Colon (tissue), 2 donors: Measurements from ENCODE around the gene AKT1.
"Not testable (repeated sequence)": the region's sequence is repeated elsewhere in the genome, so short reads cannot be mapped to it uniquely, and the experiment has no call there.

Experiments used
- FAIRE-seq: peaks from 2 replicates; lab custom pipeline; 2012; peaks lifted over from hg19 to GRCh38; lab: Jason Lieb, UNC
- donor health status: control.
- donor health status: control.

Gene AKT1

DNA sequence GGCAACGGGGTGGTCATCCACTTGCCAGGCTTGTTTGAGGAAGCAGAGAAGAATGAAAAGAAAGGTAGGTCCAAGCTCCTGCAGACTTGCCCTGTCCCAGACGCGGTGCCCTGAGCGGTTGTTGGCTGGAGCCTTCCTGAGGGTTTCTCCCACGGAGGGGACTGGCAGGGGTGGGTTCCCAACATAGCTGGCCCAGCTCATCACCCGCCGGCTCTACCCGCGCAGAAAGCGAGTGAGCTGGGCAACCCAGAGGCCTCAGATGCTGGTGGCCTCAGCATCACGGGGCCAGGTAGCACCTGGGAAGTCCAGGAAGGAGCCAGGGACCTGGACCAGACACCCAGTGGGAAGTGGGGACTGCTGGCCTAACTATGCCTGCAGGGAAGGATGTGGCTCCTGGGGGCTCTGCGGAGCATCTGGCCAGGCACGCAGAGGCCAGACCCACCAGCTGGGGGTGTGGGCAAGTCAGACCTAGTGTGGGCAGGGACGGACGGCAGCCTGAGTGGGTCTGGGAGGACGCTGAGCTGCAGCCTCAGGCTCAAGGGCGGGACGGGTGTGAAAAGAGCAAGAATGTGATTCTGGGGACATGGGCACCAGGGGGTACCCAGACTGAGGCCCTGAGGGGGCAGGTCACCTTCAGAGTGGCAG is 57.1 kb downstream of the AKT1 start:
- FAIRE-seq: no peak

GRCh38 chr14:104735830-104736642 is 59.5 kb downstream of the AKT1 start:
- no peak for FAIRE-seq

GRCh38 chr14:104734991-104735779 is 60.4 kb downstream of the AKT1 start:
- FAIRE-seq: no peak

DNA sequence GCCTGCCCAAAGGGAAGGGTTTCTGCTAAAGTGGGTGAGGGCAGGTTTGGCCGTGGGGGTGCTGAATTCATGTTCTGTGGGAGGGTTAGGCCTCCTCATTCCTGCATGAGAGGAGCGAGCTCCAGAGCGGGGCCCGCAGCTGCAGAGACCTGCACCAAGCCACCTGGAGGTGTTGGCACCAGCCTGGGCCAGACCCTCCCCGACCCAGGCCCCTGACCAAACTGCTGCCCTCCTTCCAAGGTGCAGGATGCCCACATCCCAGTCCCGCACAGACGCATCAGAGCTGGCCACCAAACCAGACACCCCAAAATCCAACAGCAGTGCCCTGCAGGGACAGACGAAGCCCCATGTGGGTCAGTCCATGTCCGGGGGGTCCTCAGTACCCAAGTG is 61.0 kb downstream of the AKT1 start:
- no peak for FAIRE-seq

GRCh38 chr14:104734051-104734587 is 61.4 kb downstream of the AKT1 start:
- no peak for FAIRE-seq

DNA sequence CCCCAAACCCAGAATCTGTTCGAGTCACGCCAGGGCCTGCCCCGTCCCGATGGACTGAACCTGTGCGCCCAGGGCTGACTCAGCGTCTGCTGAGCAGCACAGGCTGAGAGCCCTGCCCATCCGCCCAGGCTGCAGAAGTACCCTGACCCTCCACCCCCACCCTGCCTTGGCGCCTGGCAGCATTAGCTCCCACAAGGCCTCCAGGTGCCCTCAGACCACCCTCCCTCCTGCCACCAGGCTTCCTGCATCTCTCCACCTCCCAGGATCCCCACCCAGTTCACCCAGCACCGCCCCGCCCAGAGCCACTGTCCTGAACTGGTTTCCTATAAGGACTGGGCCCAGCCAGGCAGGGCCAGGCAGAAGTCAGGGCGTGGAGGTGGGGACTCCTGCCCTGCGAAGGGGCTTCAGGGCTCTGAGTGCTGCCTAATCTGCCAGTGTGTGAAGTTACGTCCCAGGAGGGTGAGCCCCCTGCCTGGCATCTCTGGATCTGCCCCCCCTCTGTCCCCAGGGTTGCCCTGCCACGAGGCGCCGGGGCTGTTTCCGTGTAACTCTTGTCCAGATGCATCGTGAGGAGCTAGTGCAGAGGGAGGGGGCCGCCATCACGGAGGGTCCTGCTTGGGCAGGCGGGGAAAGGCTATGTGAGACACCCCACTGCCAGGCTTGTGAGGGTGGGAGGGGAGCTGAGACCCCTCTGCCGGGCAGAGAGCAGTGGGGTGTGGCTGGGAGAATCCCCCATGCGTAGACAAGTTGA is 62.4 kb downstream of the AKT1 start:
- no peak for FAIRE-seq

DNA sequence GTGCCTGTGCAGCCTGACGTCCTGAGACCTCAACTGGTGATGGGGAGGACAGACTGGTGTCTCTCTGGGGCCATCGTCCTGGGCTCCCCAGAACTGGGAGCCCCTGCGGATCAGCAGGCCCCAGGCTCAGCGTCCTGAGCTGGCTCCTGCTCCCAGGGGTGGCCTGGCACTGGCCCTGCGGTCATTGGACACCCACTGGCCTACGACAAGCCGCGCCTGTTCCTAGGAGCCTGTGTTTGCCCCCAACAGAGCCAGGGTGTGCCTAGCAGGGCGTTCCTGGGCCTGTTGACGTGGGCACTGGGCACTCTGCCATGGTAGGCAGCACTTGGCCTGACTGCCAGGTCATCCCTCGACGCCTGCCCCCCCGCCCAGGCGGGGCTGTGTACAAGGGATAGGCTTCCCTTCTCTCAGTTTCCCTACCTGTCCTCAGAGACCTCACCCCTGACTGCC is 63.2 kb downstream of the AKT1 start:
- no peak for FAIRE-seq

DNA sequence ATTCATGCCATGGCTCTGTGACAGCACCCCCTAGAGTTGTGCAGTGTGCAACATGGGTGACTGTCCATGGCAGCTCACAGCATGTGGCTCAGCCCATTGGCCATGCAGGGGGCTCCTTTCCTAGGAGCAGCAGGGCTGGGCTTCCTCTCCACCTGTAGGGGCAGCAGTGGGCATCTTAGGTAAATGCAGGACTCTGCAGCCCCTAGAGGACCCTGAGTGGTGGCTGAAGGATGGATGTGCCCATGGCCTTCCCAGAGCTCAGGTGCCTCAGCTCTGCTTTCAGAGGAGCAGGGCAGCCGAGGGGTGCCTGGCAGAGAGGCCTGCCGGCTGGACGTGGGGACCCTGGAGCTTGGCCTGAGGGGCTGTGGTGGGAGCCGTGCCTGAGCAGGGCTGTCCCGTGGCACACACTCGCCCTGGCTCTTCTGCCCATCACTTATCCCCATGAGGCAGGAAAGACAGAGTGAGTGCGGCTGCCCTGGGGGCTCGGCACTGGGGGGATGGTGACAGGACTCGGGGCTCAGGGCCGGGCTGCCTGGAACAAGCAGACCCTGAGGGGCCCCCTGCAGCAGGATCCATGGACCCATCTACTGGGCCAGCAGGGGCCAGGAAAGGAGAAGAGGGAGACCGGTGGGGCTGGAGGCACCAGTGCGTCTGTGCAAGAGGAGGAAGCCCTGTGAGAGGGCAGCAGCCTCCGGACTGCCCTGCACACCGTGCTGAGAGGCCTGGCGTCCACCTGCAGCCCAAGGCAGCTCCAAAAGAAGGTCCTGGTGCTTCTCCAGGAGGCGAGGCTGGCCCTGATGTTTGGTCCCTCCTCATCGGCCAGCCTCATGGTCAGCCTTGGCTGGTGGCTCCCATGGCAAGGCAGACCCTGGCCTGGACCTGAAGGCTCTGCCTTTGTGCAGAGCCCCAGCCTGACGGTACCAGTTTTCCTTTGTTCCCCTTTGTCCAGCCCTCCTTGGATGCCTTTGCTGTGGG is 63.9 kb downstream of the AKT1 start:
- FAIRE-seq: no peak

DNA sequence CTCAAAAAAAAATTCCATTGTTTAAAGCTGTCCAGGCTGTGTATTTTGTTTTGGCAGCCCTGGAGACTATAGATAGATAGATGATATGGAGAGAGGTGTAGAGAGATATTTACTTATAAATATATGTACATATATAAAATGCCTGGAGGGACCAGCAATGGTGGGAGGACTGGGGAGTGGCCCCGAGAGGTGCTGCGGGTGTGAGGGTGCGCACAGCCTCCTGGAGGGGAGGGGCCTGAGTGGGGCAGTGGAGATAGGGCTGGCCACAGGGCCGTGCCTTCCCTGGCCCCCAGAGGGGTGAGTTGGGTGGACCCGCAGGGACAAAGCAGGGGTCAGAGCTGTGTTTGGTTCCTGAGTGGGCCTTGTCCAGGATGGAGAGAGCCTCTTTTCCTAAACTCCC is 65.1 kb downstream of the AKT1 start:
- no peak for FAIRE-seq

DNA sequence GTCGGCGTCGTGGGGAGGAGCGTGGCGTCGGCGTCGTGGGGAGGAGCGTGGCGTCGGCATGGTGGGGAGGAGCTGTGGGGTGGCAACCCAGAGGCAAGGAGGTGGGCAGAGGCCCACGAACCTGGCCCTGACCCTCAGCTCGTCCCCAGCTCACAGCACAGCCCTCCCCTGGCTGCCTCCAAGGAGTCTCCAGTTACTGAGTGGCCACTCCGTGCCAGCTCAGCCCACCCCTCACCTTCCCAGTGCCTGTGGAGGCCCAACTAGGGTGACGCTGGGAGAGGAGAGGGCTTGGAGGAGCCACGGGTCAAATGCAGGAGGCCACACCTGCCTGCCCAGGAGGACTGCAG is 65.7 kb downstream of the AKT1 start:
- FAIRE-seq: no peak

- not testable (repeated sequence) for FAIRE-seq
Measured at GRCh38 chr14:104729176-104729834, 66.2 kb downstream of the AKT1 start.

GRCh38 chr14:104728631-104729030 is 66.9 kb downstream of the AKT1 start:
- no peak for FAIRE-seq

DNA sequence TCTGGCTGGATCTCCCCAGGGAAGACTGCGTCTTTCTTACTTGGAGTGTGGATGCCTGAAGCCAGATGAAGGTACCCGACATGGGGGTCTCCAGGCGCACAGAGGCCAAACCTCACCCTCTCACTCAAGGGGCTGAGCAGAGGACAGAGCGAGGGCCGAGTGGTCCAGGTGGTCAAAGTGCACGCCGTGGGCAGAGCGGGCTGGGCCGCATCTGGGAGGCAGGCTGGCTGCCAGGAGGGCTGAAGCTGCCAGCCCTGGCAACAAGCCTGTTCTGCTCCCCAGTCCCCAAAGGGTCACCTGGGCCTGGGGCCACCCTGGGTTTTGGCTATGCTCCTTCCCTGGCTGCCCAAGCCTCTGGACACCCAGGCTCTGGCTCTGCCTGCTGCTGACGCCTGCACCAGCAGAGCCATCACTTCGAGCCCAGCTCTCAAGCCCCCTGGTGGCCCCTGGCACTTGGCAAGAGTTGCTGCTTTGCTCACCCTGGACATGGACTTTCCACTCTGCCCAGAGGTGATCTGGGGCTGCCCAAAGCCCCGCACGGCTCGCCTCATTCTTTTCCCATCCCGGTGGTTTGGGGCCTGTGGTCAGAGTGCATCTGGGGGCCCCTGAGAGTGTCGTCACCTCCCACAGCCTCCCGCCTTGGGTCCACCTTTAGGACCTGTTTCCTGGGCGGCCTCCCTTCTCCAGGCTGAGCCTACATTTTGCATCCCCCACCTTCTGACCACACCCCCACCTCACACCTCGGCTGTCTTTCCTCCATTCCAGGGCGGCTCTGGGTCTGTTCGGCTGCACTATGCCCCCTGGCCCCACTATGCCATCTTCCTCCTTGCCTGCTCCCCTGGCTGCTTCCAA is 68.7 kb downstream of the AKT1 start:
- FAIRE-seq: no peak

DNA sequence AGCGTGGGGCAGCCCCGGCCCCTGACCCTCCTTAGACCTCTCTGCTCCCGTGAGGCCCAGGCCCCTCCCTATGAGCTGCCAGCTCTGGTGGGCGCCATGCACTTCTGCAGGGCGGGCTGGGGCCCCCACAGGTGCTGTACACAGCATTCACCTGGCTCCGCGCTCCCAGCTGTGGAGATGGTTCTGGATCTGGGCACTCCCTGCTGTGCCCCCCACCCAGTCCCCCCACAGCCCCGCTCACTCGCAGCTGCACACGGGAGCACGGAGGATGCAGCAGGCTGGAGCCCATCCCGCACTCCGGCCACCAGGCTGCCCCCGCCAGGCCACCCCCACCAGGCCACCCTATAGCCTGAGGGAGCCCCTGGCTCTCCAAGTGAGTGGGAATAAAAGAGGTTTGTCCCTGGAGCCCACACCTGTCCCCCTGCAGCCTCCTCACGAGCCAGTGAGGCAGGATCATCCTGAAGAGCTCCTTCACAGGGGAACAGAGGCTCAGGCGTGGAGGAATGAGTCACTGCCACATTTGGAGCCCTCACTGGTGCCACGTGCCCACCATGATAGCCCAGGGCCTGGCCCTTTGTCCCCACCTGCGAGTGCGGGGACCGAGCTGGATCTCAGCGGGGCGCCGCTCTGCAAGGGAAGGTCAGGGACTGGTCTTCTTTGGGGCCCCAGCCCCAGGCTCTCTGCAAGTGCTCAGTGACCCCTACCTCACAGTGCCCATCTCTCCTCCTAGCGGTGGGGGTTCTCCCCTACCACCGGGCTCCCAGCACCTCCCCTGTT is 69.6 kb downstream of the AKT1 start:
- FAIRE-seq: no peak

GRCh38 chr14:104724981-104725771 is 70.4 kb downstream of the AKT1 start:
- FAIRE-seq: no peak

GRCh38 chr14:104724407-104724980 is 71.1 kb downstream of the AKT1 start:
- no peak for FAIRE-seq
